Stimulated activated CD8-positive, alpha-beta memory T cell treated with anti-CD3 and anti-CD28 coated beads, Interleukin-7, amount 100 ng/mL, for 4 hours (primary cell): Measurements from ENCODE around the gene CRISP1.
"Not testable (repeated sequence)": the region's sequence is repeated elsewhere in the genome, so short reads cannot be mapped to it uniquely, and the experiment has no call there.

Experiments used
- DNase-seq, 2 donors: peaks; one replicate each; pipeline ENCODE4 v3.0.0-alpha.2; 2020; ENCODE audit warnings: low read depth in 2 of 2

CRISP1 gene

GRCh38 chr6:49866485-49866943 lies at the start of gene CRISP1:
TSS of gene CRISP1 (minus strand) at chr6:49866535. CDS start at chr6:49857400, 9,135 bp downstream.
- DNase-seq, result no peak

GRCh38 chr6:49915035-49915434 lies 48.7 kb upstream of the CRISP1 start:
- DNase-seq, result no peak

- DNase-seq, result no peak
Observed at GRCh38 chr6:49913636-49914375, 47.5 kb upstream of the CRISP1 start.

- DNase-seq, result no peak
Observed at GRCh38 chr6:49912196-49912595, 45.9 kb upstream of the CRISP1 start.

GRCh38 chr6:49911252-49911651 lies 44.9 kb upstream of the CRISP1 start:
- DNase-seq, result no peak

- DNase-seq, result no peak
Observed at GRCh38 chr6:49909563-49909962, 43.2 kb upstream of the CRISP1 start.

- DNase-seq, result no peak
Observed at GRCh38 chr6:49906526-49906925, 40.2 kb upstream of the CRISP1 start.

- DNase-seq, result no peak
Observed at GRCh38 chr6:49905296-49905695, 39.0 kb upstream of the CRISP1 start.

GRCh38 chr6:49902856-49903255 lies 36.5 kb upstream of the CRISP1 start:
- no peak for DNase-seq

- DNase-seq, result no peak
Observed at GRCh38 chr6:49898904-49899566, 32.7 kb upstream of the CRISP1 start.

- not testable (repeated sequence) for DNase-seq
Observed at GRCh38 chr6:49895553-49895952, 29.2 kb upstream of the CRISP1 start.

- DNase-seq, result no peak
Observed at GRCh38 chr6:49892280-49892679, 25.9 kb upstream of the CRISP1 start.

GRCh38 chr6:49890988-49891387 lies 24.7 kb upstream of the CRISP1 start:
- no peak for DNase-seq

GRCh38 chr6:49888742-49889431 lies 22.6 kb upstream of the CRISP1 start:
- no peak for DNase-seq

- DNase-seq, result no peak
Observed at GRCh38 chr6:49868951-49869529, 2.7 kb upstream of the CRISP1 start.

- DNase-seq, result no peak
Observed at GRCh38 chr6:49856282-49856681, 10.1 kb downstream of the CRISP1 start.

- DNase-seq, result no peak
Observed at GRCh38 chr6:49855221-49855620, 11.1 kb downstream of the CRISP1 start.

GRCh38 chr6:49852975-49853374 lies 13.4 kb downstream of the CRISP1 start:
- DNase-seq, result no peak

- DNase-seq, result no peak
Observed at GRCh38 chr6:49849213-49849907, 17.0 kb downstream of the CRISP1 start.

GRCh38 chr6:49847673-49848072 lies 18.7 kb downstream of the CRISP1 start:
- no peak for DNase-seq

GRCh38 chr6:49847014-49847413 lies 19.3 kb downstream of the CRISP1 start:
- DNase-seq, result no peak

- DNase-seq, result no peak
Observed at GRCh38 chr6:49841424-49841823, 24.9 kb downstream of the CRISP1 start.
